Measurements from ENCODE around the gene NUMBL.

DNA sequence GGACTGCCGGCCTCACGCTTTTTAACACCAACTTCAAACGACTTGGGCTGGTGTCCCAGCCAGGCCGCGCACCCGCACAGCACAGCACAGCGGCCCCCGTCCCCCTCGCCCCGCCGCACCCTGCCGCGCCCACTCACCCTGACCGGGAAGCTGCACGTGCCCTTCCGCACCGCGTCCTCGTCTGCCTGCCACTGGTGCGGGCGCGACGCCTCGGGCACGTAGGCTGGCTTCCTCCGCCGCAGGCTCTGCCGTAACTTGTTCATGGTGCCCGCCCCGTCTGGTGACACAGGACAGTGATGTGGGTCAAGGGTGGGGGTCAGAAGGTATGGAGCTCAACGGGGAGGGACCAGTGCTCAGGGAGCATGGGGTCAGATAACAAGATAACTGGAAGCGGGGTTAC is 6.2 kb downstream of the NUMBL start:
- TF ChIP-seq, protein P1, sequence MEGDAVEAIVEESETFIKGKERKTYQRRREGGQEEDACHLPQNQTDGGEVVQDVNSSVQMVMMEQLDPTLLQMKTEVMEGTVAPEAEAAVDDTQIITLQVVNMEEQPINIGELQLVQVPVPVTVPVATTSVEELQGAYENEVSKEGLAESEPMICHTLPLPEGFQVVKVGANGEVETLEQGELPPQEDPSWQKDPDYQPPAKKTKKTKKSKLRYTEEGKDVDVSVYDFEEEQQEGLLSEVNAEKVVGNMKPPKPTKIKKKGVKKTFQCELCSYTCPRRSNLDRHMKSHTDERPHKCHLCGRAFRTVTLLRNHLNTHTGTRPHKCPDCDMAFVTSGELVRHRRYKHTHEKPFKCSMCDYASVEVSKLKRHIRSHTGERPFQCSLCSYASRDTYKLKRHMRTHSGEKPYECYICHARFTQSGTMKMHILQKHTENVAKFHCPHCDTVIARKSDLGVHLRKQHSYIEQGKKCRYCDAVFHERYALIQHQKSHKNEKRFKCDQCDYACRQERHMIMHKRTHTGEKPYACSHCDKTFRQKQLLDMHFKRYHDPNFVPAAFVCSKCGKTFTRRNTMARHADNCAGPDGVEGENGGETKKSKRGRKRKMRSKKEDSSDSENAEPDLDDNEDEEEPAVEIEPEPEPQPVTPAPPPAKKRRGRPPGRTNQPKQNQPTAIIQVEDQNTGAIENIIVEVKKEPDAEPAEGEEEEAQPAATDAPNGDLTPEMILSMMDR (IDR thresholded peaks at IDR 0.05), result no peak
- TF ChIP-seq RCOR1 (IDR thresholded peaks at IDR 0.05; ENCODE audit: low read depth, low read length) (no peak), FOSL2 (IDR thresholded peaks at IDR 0.05) (no peak), FOSL2 (CRISPR knock-in tag; IDR thresholded peaks at IDR 0.05) (no peak), HOXB13 (CRISPR knock-in tag; IDR thresholded peaks at IDR 0.05; ENCODE audit: low read depth) (no peak), CHD2 (IDR thresholded peaks at IDR 0.05; ENCODE audit: low read length, partially characterized antibody) (no peak), EP300 (IDR thresholded peaks at IDR 0.05) (no peak), POLR2A (IDR thresholded peaks at IDR 0.05; ENCODE audit: low read length) (no peak), BHLHE40 (IDR thresholded peaks at IDR 0.05; ENCODE audit: low read depth, low read length) (no peak)

Measured in A549 (cell line).